K562 (cell line): ENCODE results near the gene BNIPL. TPM values are rescaled to one million over a fixed set of nuclear protein-coding genes. Genes with fewer than 3 reads are reported as not detected.

ENCODE experiments used
- CCNT2 ChIP-seq: IDR thresholded peaks from 2 replicates; pipeline ENCODE4 v1.6.1; 2011; ENCODE audit warnings: borderline replicate concordance, low read depth, mild to moderate bottlenecking, moderate library complexity, mixed read lengths, low read length; ENCODE audit not compliant: insufficient read length; ENCODE audit errors: extremely low read depth
- GMEB1 ChIP-seq: fragments of 250-450 bp; sonication (Bioruptor Pico); IDR thresholded peaks from 2 replicates; pipeline ENCODE4 v1.4.0; 2020; ENCODE audit warnings: mild to moderate bottlenecking
- MCM3 ChIP-seq: fragments of 450-650 bp; IDR thresholded peaks from 2 replicates; pipeline ENCODE4 v1.6.1; 2016
- MED1 ChIP-seq: sonication (generic); formaldehyde crosslinking; IDR thresholded peaks from 2 replicates; pipeline ENCODE4 v1.8.1; 2023; ENCODE audit warnings: missing genetic modification reagents, borderline replicate concordance
- MGA ChIP-seq: fragments of 450-650 bp; IDR thresholded peaks from 2 replicates; pipeline ENCODE4 v1.6.1; 2016; ENCODE audit warnings: mild to moderate bottlenecking, moderate library complexity
- PYGO2 ChIP-seq: fragments of 450-650 bp; IDR thresholded peaks from 2 replicates; pipeline ENCODE4 v1.6.1; 2016; ENCODE audit warnings: mild to moderate bottlenecking, missing genetic modification characterization, moderate library complexity, missing compliant biosample characterization
- SIX5 ChIP-seq, 2 experiments: IDR thresholded peaks; 2 replicates each; pipeline ENCODE4 v1.6.1; 2011; ENCODE audit warnings: low read length in 2 of 2, borderline replicate concordance in 1 of 2, low read depth in 1 of 2, mild to moderate bottlenecking in 1 of 2, moderate library complexity in 1 of 2; ENCODE audit not compliant: insufficient read depth in 1 of 2
- YY1 ChIP-seq, 3 experiments: IDR thresholded peaks; 2 replicates each; pipeline ENCODE4 v1.6.1; 2011; ENCODE audit warnings: low read length in 2 of 3, mild to moderate bottlenecking in 2 of 3, moderate library complexity in 2 of 3, borderline replicate concordance in 1 of 3, control low read depth in 1 of 3, low read depth in 1 of 3; ENCODE audit not compliant: insufficient read depth in 3 of 3, insufficient replicate concordance in 2 of 3, control insufficient read depth in 1 of 3, insufficient read length in 1 of 3; ENCODE audit errors: extremely low read depth in 1 of 3
- ZBTB8A ChIP-seq: fragments of 450-650 bp; IDR thresholded peaks from 2 replicates; pipeline ENCODE4 v1.6.1; 2018; ENCODE audit warnings: mild to moderate bottlenecking, moderate library complexity; ENCODE audit not compliant: partially characterized antibody
- ZNF124 ChIP-seq: sonication (generic); formaldehyde crosslinking; IDR thresholded peaks from 2 replicates; pipeline ENCODE4 v1.8.1; 2022; ENCODE audit warnings: missing genetic modification reagents
- ZNF445 ChIP-seq: fragments of 250-450 bp; sonication (Bioruptor Pico); IDR thresholded peaks from 2 replicates; pipeline ENCODE4 v1.4.0; 2020; ENCODE audit warnings: low read depth, mild to moderate bottlenecking, moderate library complexity
- ZNF695 ChIP-seq: fragments of 450-650 bp; formaldehyde crosslinking; IDR thresholded peaks from 2 replicates; pipeline ENCODE4 v1.4.0; 2020; ENCODE audit warnings: mild to moderate bottlenecking, moderate library complexity
- polyA plus RNA-seq, 8 experiments: library from polyadenylated mRNA; depleted of rRNA in 4 of 8; stranded (reverse) in 5 of 8; unstranded in 3 of 8; fragments of >200 nt; fragmentation: Nextera tagmentation in 2 of 8; fragmentation: Illumina TruSeq in 1 of 8; extraction: Ambion mirVana in 2 of 8; extraction: Trizol in 1 of 8; gene quantifications; 2 replicates each; pipeline versions ENCODE4 v1.2.1 to v1.2.3, GENCODE V29; 2011 to 2014; ENCODE audit warnings: inconsistent platforms in 1 of 8, missing spikeins in 1 of 8
- total RNA-seq, 7 experiments: library from RNA; depleted of rRNA in 6 of 7; stranded (reverse); fragments of >200 nt in 6 of 7; fragmentation: Illumina TruSeq in 2 of 7; extraction: Trizol in 2 of 7; gene quantifications; 2 replicates each; pipeline versions ENCODE4 v1.2.1 to v1.2.3, GENCODE V29; 2011 to 2021; ENCODE audit warnings: low replicate concordance in 1 of 7

Gene BNIPL
- total and polyA plus RNA-seq, 9 of the 15 experiments (the other 6 are each of a cell fraction or from before 2014, with no cell fraction given) = 0.08 to 1.4 (median 0.68) TPM

GRCh38 chr1:151008244-151009205 lies 27.9 kb upstream of the BNIPL start, which contains the start of gene PRUNE1 (continued):
- TF ChIP-seq MGA = peak; percentile 77
- no peak for TF ChIP-seq ZNF445 (CRISPR knock-in tag)
- TF ChIP-seq ZNF695 (CRISPR knock-in tag) = no peak
- TF ChIP-seq MCM3 = no peak
- peak; percentile 60 to 68; a peak in 3 of 4 replicates for TF ChIP-seq SIX5 (IDR thresholded peaks at IDR 0.05; ENCODE audit: borderline replicate concordance in 1 of 2, insufficient read depth in 1 of 2, low read depth in 1 of 2, low read length in 2 of 2)
- TF ChIP-seq YY1 (IDR thresholded peaks at IDR 0.05; ENCODE audit: borderline replicate concordance in 1 of 3, control insufficient read depth in 1 of 3, extremely low read depth in 1 of 3, insufficient read depth in 3 of 3, insufficient read length in 1 of 3, insufficient replicate concordance in 2 of 3, low read depth in 1 of 3, low read length in 2 of 3) = peak in 2 of 3 experiments; percentile 25 to 41
- no peak for TF ChIP-seq ZNF124 (CRISPR knock-in tag)
- no peak for TF ChIP-seq ZBTB8A
- TF ChIP-seq PYGO2 = no peak
- peak; percentile 91 for TF ChIP-seq CCNT2
- no peak for TF ChIP-seq MED1 (CRISPR knock-in tag)
- TF ChIP-seq GMEB1 (CRISPR knock-in tag) = peak; percentile 89
